ENCODE data around the gene SMIM38.

DNA sequence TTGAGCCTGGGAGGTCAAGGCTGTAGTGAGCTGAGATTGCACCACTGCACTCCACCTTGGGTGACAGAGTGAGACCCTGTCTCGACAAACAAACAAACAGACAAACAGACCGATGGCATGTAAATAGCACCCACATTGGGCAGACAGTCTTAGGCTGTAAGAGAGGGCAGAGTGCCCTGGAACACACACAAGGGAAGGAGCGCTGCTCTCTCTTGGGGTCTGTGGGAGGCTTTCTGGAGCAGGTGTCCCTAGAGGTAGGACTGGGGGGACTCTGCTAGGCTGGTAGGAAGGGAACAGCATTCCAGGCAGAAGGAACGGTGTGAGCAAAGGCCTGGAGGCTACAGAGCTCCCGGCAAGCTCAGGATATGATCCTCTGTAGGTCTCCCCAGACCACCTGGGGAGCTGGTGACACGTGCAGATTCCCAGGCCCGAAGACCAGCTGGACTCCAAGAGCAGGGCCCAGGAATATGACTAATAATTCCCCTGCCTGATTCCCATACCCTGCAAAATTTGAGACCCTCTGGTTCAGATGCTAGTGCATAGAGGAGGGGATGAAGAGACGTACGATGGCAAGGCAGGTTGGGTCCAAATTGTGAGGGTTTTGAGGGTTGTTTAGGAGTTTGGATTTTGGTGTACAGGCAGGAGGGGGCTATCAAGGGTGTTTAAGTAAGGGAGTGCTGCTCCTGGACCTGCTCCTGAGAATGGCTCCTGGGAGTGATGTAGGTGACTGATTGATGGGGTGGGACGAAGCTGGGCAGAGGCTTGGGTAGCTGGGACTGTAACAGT lies 11.6 kb downstream of the SMIM38 start:
- TF ChIP-seq, protein P1, sequence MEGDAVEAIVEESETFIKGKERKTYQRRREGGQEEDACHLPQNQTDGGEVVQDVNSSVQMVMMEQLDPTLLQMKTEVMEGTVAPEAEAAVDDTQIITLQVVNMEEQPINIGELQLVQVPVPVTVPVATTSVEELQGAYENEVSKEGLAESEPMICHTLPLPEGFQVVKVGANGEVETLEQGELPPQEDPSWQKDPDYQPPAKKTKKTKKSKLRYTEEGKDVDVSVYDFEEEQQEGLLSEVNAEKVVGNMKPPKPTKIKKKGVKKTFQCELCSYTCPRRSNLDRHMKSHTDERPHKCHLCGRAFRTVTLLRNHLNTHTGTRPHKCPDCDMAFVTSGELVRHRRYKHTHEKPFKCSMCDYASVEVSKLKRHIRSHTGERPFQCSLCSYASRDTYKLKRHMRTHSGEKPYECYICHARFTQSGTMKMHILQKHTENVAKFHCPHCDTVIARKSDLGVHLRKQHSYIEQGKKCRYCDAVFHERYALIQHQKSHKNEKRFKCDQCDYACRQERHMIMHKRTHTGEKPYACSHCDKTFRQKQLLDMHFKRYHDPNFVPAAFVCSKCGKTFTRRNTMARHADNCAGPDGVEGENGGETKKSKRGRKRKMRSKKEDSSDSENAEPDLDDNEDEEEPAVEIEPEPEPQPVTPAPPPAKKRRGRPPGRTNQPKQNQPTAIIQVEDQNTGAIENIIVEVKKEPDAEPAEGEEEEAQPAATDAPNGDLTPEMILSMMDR (IDR thresholded peaks at IDR 0.05; ENCODE audit: low read depth, low read length, missing input control) = no peak
- TF ChIP-seq SP1 (IDR thresholded peaks at IDR 0.05) = no peak
- TF ChIP-seq, protein P2, sequence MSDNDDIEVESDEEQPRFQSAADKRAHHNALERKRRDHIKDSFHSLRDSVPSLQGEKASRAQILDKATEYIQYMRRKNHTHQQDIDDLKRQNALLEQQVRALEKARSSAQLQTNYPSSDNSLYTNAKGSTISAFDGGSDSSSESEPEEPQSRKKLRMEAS (IDR thresholded peaks at IDR 0.05) = no peak
